ENCODE data around the gene TBC1D7. TPM values are rescaled to one million over a fixed set of nuclear protein-coding genes. Genes with fewer than 3 reads are reported as not detected.

The TBC1D7 gene
- polyA plus RNA-seq, 2 of the 4 experiments (the other 2 are of a cell fraction): 34.6 to 55.9 TPM

- no peak overlapping the region for H3K27ac ChIP-seq
- no peak for TF ChIP-seq RARB (CRISPR knock-in tag; IDR thresholded peaks at IDR 0.05)
- no peak for TF ChIP-seq E2F6 (IDR thresholded peaks at IDR 0.05; ENCODE audit: borderline replicate concordance, low read depth)
- no peak for TF ChIP-seq JUN (IDR thresholded peaks at IDR 0.05)
- TF ChIP-seq NPAS2 (CRISPR knock-in tag; IDR thresholded peaks at IDR 0.05; ENCODE audit: borderline replicate concordance): no peak
- no peak for TF ChIP-seq SREBF2 (IDR thresholded peaks at IDR 0.05)
- TF ChIP-seq EP300 (IDR thresholded peaks at IDR 0.05): no peak
- no peak for TF ChIP-seq HOXB13 (CRISPR knock-in tag; IDR thresholded peaks at IDR 0.05; ENCODE audit: low read depth)
- no peak for TF ChIP-seq RNF2 (IDR thresholded peaks at IDR 0.05; ENCODE audit: borderline replicate concordance, low read depth)
- no peak for TF ChIP-seq PHF8 (IDR thresholded peaks at IDR 0.05; ENCODE audit: borderline replicate concordance, low read depth)
- TF ChIP-seq NR3C1 (IDR thresholded peaks at IDR 0.05): no peak
- TF ChIP-seq, protein P1, sequence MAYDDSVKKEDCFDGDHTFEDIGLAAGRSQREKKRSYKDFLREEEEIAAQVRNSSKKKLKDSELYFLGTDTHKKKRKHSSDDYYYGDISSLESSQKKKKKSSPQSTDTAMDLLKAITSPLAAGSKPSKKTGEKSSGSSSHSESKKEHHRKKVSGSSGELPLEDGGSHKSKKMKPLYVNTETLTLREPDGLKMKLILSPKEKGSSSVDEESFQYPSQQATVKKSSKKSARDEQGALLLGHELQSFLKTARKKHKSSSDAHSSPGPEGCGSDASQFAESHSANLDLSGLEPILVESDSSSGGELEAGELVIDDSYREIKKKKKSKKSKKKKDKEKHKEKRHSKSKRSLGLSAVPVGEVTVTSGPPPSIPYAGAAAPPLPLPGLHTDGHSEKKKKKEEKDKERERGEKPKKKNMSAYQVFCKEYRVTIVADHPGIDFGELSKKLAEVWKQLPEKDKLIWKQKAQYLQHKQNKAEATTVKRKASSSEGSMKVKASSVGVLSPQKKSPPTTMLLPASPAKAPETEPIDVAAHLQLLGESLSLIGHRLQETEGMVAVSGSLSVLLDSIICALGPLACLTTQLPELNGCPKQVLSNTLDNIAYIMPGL (CRISPR knock-in tag; IDR thresholded peaks at IDR 0.05; ENCODE audit: borderline replicate concordance): no peak
- no peak for TF ChIP-seq HOXA7 (CRISPR knock-in tag; IDR thresholded peaks at IDR 0.05)
- TF ChIP-seq ZSCAN20 (CRISPR knock-in tag; IDR thresholded peaks at IDR 0.05): no peak
- no peak for TF ChIP-seq TP53 (CRISPR knock-in tag; IDR thresholded peaks at IDR 0.05)
- no peak for TF ChIP-seq BHLHE40 (IDR thresholded peaks at IDR 0.05; ENCODE audit: low read depth, low read length)
- ChIA-PET POLR2A (no interaction called here), CTCF (interaction anchor here (1.2 kb wide), 1 partner anchor 291 kb away, joined by 3 read pairs; no protein-coding TSS in a partner anchor)
- DNase-seq (ENCODE audit: low read depth in 1 of 2, low spot score in 1 of 2) (no peak), FAIRE-seq (no peak), ATAC-seq (no peak)
- 87% methylated on average over 4 of the region's 6 CpGs for WGBS (ENCODE audit: missing lambda C conversion rate)
- no peak overlapping the region for H3K4me2 ChIP-seq
- H3K9me3 ChIP-seq: no peaks in the 10 kb centered on the region; the same call in 2 of the 3 replicates
- no peaks in the 10 kb centered on the region for H3K4me1 ChIP-seq
- H3K4me3 ChIP-seq: no peak overlapping the region
These were observed 43.7 kb downstream of the TBC1D7 start for GRCh38 chr6:13284646-13285045.

DNA sequence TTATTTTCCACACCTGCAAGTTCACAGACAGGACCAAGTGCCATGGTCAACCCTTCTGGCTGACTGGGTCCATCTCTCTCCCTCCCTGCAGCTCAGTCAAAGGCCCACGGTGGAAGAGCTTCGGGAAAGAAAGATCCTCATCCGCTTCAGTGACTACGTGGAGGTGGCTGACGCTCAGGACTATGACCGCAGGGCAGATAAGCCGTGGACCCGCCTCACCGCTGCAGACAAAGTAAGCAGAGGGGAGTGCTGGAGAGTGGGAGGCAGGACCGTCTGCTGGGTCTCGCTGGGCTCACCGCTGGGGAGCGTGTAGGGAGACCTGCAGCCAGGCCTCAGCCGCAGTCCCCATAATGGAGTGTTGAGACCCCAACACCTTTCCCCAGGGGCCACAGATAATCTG, 45.0 kb downstream of the TBC1D7 start:
- WGBS (ENCODE audit: missing lambda C conversion rate): 97% methylated on average over 5 of the region's 14 CpGs
- FAIRE-seq (no peak), DNase-seq (ENCODE audit: low read depth in 1 of 2, low spot score in 1 of 2) (no peak), ATAC-seq (no peak)
- Histone ChIP-seq H3K4me1 (no peaks in the 10 kb centered on the region), H3K9me3 (no peaks in the 10 kb centered on the region; the same call in 2 of the 3 replicates), H3K4me3 (no peak overlapping the region), H3K4me2 (no peak overlapping the region), H3K27ac (no peak overlapping the region)
- ChIA-PET CTCF (interaction anchor here (0.6 kb wide), 1 partner anchor 238 kb away, joined by 3 read pairs; no protein-coding TSS in a partner anchor), POLR2A (no interaction called here)
- TF ChIP-seq POLR2A (IDR thresholded peaks at IDR 0.05; ENCODE audit: low read length) (no peak), POLR2AphosphoS2 (conservative IDR thresholded peaks at IDR 0.05; ENCODE audit: low read length) (no peak), HOXB5 (CRISPR knock-in tag; IDR thresholded peaks at IDR 0.05) (no peak), JUNB (IDR thresholded peaks at IDR 0.05) (no peak), NFE2L2 (conservative IDR thresholded peaks at IDR 0.05; ENCODE audit: low read length) (no peak), FOSL2 (IDR thresholded peaks at IDR 0.05) (no peak), FOSL2 (CRISPR knock-in tag; IDR thresholded peaks at IDR 0.05) (no peak), ZNF302 (CRISPR knock-in tag; IDR thresholded peaks at IDR 0.05) (no peak)

DNA sequence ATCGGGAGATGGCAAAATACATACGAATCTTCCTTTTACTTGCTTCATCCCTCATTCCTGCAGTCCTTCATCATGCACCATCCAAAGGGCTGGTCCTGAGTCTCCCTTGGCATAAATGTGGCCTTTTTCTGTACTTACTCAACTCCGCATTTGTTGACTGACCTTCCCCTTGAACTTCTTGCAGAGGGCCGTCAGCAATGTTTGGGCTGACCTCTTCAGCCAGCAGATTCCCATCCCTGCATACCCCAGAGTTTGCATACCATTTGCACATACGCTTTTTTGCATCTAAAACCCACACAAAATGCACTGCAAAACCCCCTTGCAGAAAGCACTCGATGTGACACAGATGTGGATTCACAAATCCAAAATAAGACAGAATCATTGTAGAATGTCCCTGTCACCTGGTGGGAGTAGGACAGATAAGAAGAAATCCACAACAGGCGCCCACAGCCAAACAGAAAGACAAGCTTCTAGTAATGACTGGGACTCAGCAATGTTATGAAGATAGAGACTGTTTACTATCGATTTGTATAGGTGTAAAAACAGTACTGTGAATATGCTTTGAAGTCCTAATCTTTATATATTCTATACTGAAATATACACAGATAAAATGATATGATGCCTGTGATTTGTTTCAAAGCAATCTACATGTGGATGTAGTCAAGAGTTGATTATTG, 45.8 kb downstream of the TBC1D7 start:
- no peaks in the 10 kb centered on the region for H3K4me1 ChIP-seq
- ChIA-PET CTCF (interaction anchor here (0.6 kb wide), 1 partner anchor 239 kb away, joined by 3 read pairs; no protein-coding TSS in a partner anchor), POLR2A (no interaction called here)
- DNase-seq (ENCODE audit: low read depth in 1 of 2, low spot score in 1 of 2) (no peak), FAIRE-seq (no peak), ATAC-seq (no peak)
- no peak overlapping the region for H3K4me3 ChIP-seq
- TF ChIP-seq ELK1 (IDR thresholded peaks at IDR 0.05; ENCODE audit: low read depth, low read length) (no peak), MAFK (IDR thresholded peaks at IDR 0.05; ENCODE audit: partially characterized antibody) (no peak), ZC3H11A (IDR thresholded peaks at IDR 0.05) (no peak), HOXA7 (CRISPR knock-in tag; IDR thresholded peaks at IDR 0.05) (no peak), ZFP36 (IDR thresholded peaks at IDR 0.05; ENCODE audit: borderline replicate concordance, partially characterized antibody) (no peak), NPAS2 (CRISPR knock-in tag; IDR thresholded peaks at IDR 0.05; ENCODE audit: borderline replicate concordance) (no peak), ZSCAN20 (CRISPR knock-in tag; IDR thresholded peaks at IDR 0.05) (no peak), HOXB5 (CRISPR knock-in tag; IDR thresholded peaks at IDR 0.05) (no peak), GATA3 (IDR thresholded peaks at IDR 0.05; ENCODE audit: borderline replicate concordance) (no peak)
- H3K4me2 ChIP-seq: no peak overlapping the region
- WGBS (ENCODE audit: missing lambda C conversion rate): 78% methylated on average over 8 of the region's 8 CpGs
- no peaks in the 10 kb centered on the region for H3K9me3 ChIP-seq
- no peak overlapping the region for H3K27ac ChIP-seq

Measured in A549 (cell line).